ENCODE measurements around the gene HECTD4. TPM values are rescaled to one million over a fixed set of nuclear protein-coding genes. Genes with fewer than 3 reads are reported as not detected.

The HECTD4 gene
- total RNA-seq, 1 experiment from 2014 or later = 37.4 TPM

GRCh38 chr12:112153893-112154219, 228.4 kb downstream of the HECTD4 start:
- intact Hi-C loops (cut with micrococcal nuclease; ENCODE audit: unreplicated experiment) = no loop called here
- ChIA-PET CTCF (no interaction called here), POLR2A (ENCODE audit: unreplicated experiment) (interaction anchor here (0.5 kb wide), 1 partner anchor 37 kb away, joined by 4 read pairs; no protein-coding TSS in a partner anchor)
- Histone ChIP-seq H3K27ac (no peak overlapping the region), H3K9me2 (ENCODE audit: insufficient read depth) (no peaks in the 10 kb centered on the region; the same call in 1 of the 2 replicates), H3K4me1 (replicated peaks; ENCODE audit: insufficient read depth) (peaks cover 19% of the 10 kb centered on the region), H3K4me3 (no peak overlapping the region), H3K79me2 (ENCODE audit: low read depth) (peaks cover 7% of the 10 kb centered on the region; the same call in 1 of the 2 replicates), H3K27me3 (ENCODE audit: insufficient read depth, low read depth) (no peaks in the 10 kb centered on the region), H3K4me2 (no peak overlapping the region), H3K36me3 (ENCODE audit: low read depth) (peaks cover 52% of the 10 kb centered on the region), H3K9me3 (ENCODE audit: insufficient read depth, low read depth) (no peaks in the 10 kb centered on the region), H4K20me1 (ENCODE audit: insufficient read depth) (peaks cover 5% of the 10 kb centered on the region; the same call in 1 of the 2 replicates), H2AFZ (no peak overlapping the region), H3F3A (ENCODE audit: insufficient read depth, low read depth) (peaks cover 37% of the 10 kb centered on the region)
- no peak for TF ChIP-seq CTCF (conservative IDR thresholded peaks at IDR 0.05)
- TF ChIP-seq EZH2 (IDR thresholded peaks at IDR 0.05; ENCODE audit: low read depth) = no peak
- no TSS peak for BruUV-seq (replicated peaks)
- DNase-seq = no peak

GRCh38 chr12:112153181-112153892, 228.9 kb downstream of the HECTD4 start:
- Histone ChIP-seq H3F3A (ENCODE audit: insufficient read depth, low read depth) (peaks cover 42% of the 10 kb centered on the region), H3K4me2 (no peak overlapping the region), H3K4me3 (no peak overlapping the region), H3K9me2 (ENCODE audit: insufficient read depth) (no peaks in the 10 kb centered on the region; the same call in 1 of the 2 replicates), H3K27me3 (ENCODE audit: insufficient read depth, low read depth) (no peaks in the 10 kb centered on the region), H3K27ac (no peak overlapping the region), H4K20me1 (ENCODE audit: insufficient read depth) (peaks cover 5% of the 10 kb centered on the region; the same call in 1 of the 2 replicates), H3K79me2 (ENCODE audit: low read depth) (peaks cover 12% of the 10 kb centered on the region; the same call in 1 of the 2 replicates), H3K9me3 (ENCODE audit: insufficient read depth, low read depth) (no peaks in the 10 kb centered on the region), H2AFZ (no peak overlapping the region), H3K4me1 (replicated peaks; ENCODE audit: insufficient read depth) (peaks cover 24% of the 10 kb centered on the region), H3K36me3 (ENCODE audit: low read depth) (peaks cover 51% of the 10 kb centered on the region)
- intact Hi-C loops (cut with micrococcal nuclease; ENCODE audit: unreplicated experiment) = no loop called here
- CTCF ChIA-PET = no interaction called here
- POLR2A ChIA-PET (ENCODE audit: unreplicated experiment) = no interaction called here
- no peak for TF ChIP-seq EZH2 (IDR thresholded peaks at IDR 0.05; ENCODE audit: low read depth)
- no peak for TF ChIP-seq CTCF (conservative IDR thresholded peaks at IDR 0.05)
- BruUV-seq (replicated peaks) = no TSS peak
- no peak for DNase-seq

GRCh38 chr12:112151766-112152541, 230.3 kb downstream of the HECTD4 start:
- Histone ChIP-seq H3K79me2 (ENCODE audit: low read depth) (peaks cover 19% of the 10 kb centered on the region), H4K20me1 (ENCODE audit: insufficient read depth) (peaks cover 5% of the 10 kb centered on the region; the same call in 1 of the 2 replicates), H3K9me3 (ENCODE audit: insufficient read depth, low read depth) (no peaks in the 10 kb centered on the region), H3K27me3 (ENCODE audit: insufficient read depth, low read depth) (no peaks in the 10 kb centered on the region), H3K27ac (no peak overlapping the region), H3F3A (ENCODE audit: insufficient read depth, low read depth) (peaks cover 56% of the 10 kb centered on the region), H3K4me2 (no peak overlapping the region), H3K9me2 (ENCODE audit: insufficient read depth) (no peaks in the 10 kb centered on the region; the same call in 1 of the 2 replicates), H2AFZ (no peak overlapping the region), H3K4me3 (no peak overlapping the region), H3K4me1 (replicated peaks; ENCODE audit: insufficient read depth) (peaks cover 37% of the 10 kb centered on the region), H3K36me3 (ENCODE audit: low read depth) (peaks cover 46% of the 10 kb centered on the region)
- ChIA-PET CTCF (interaction anchor here (0.7 kb wide), 1 partner anchor 235 kb away, joined by 13 read pairs; no protein-coding TSS in a partner anchor), POLR2A (ENCODE audit: unreplicated experiment) (interaction anchor here (0.9 kb wide), 1 partner anchor 12 kb away, joined by 7 read pairs; no protein-coding TSS in a partner anchor)
- no TSS peak for BruUV-seq (replicated peaks)
- TF ChIP-seq CTCF (conservative IDR thresholded peaks at IDR 0.05) (no peak), EZH2 (IDR thresholded peaks at IDR 0.05; ENCODE audit: low read depth) (no peak)
- intact Hi-C loops (cut with micrococcal nuclease; ENCODE audit: unreplicated experiment) = no loop called here
- DNase-seq = no peak

Data from PC-9 (cell line).